H1 (cell line): ENCODE results near the gene GRM4.

ENCODE experiments used
- EZH2 ChIP-seq: fragments of 200-600 bp; sonication (generic); IDR thresholded peaks from 2 replicates; pipeline ENCODE4 v1.7.1; 2012; ENCODE audit warnings: low read depth, mild to moderate bottlenecking, moderate library complexity, low read length, inconsistent platforms; ENCODE audit not compliant: severe bottlenecking
- PHF8 ChIP-seq: fragments of 200-600 bp; sonication (generic); conservative IDR thresholded peaks from 2 replicates; pipeline ENCODE4 v1.7.1; 2012; ENCODE audit warnings: low read depth, mild to moderate bottlenecking, inconsistent platforms, low read length, moderate library complexity
- POLR2A ChIP-seq, 2 experiments: IDR thresholded peaks; 1 replicate in 1 of 2; 2 replicates in 1 of 2; pipeline ENCODE4 v1.6.1; 2011; ENCODE audit warnings: low read depth in 2 of 2, low read length in 2 of 2, mild to moderate bottlenecking in 2 of 2; ENCODE audit errors: control extremely low read depth in 1 of 2
- POU5F1 ChIP-seq: IDR thresholded peaks from 2 replicates; pipeline ENCODE4 v1.6.1; 2011; ENCODE audit warnings: low read depth, mild to moderate bottlenecking, low read length, moderate library complexity
- RAD21 ChIP-seq, 2 experiments: IDR thresholded peaks in 1 of 2; conservative IDR thresholded peaks in 1 of 2; 2 replicates each; pipeline ENCODE4 v1.6.1; 2011; ENCODE audit warnings: low read depth in 2 of 2, low read length in 2 of 2, improper control_type of control experiment in 1 of 2, inconsistent platforms in 1 of 2, mild to moderate bottlenecking in 1 of 2, moderate library complexity in 1 of 2
- RFX5 ChIP-seq: IDR thresholded peaks from 2 replicates; pipeline ENCODE4 v1.6.1; 2011; ENCODE audit warnings: low read depth, low read length, improper control_type of control experiment, borderline replicate concordance
- TF ChIP-seq, protein P1 (sequence below): IDR thresholded peaks from 2 replicates; pipeline ENCODE4 v1.6.1; 2012; ENCODE audit warnings: low read length, inconsistent platforms
- TF ChIP-seq, protein P2 (sequence below), 3 experiments: IDR thresholded peaks; 1 replicate in 2 of 3; 2 replicates in 1 of 3; pipeline versions ENCODE4 v1.5.1 to v1.6.1; 2011; ENCODE audit warnings: low read length in 3 of 3, mild to moderate bottlenecking in 3 of 3, inconsistent platforms in 2 of 3, low read depth in 1 of 3, moderate library complexity in 1 of 3; ENCODE audit not compliant: insufficient read depth in 1 of 3; ENCODE audit errors: control extremely low read depth in 1 of 3

DNA sequence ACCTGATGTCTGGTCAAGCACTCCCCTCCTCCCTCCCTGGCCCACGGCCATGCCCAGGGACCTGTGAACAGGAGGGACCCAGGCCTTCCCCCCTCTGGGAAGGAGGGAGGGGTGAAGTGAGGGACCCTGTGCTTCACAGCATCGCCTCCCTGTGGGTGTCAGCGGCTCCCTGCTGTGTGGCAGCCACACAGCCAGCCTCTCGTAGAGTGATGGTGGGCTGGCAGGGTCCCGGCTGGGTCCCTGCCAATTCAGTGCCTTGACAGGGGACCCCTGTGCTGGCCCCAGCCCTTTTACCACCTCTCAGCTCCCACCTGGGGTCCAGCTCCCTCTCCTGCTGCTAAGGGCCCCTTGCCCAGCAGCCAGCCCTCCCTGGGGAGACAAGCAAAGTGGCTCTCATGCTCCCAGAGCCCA is 31.3 kb upstream of the GRM4 start:
- no peak for TF ChIP-seq RFX5
- TF ChIP-seq RAD21 (IDR thresholded peaks at IDR 0.05 in 1 of 2, conservative IDR thresholded peaks at IDR 0.05 in 1 of 2; ENCODE audit: low read depth in 2 of 2, low read length in 2 of 2), result no peak
- TF ChIP-seq PHF8, result no peak
- TF ChIP-seq POLR2A (IDR thresholded peaks at IDR 0.05; ENCODE audit: control extremely low read depth in 1 of 2, low read depth in 2 of 2, low read length in 2 of 2), result no peak
- TF ChIP-seq POU5F1, result no peak
- TF ChIP-seq, protein P1, sequence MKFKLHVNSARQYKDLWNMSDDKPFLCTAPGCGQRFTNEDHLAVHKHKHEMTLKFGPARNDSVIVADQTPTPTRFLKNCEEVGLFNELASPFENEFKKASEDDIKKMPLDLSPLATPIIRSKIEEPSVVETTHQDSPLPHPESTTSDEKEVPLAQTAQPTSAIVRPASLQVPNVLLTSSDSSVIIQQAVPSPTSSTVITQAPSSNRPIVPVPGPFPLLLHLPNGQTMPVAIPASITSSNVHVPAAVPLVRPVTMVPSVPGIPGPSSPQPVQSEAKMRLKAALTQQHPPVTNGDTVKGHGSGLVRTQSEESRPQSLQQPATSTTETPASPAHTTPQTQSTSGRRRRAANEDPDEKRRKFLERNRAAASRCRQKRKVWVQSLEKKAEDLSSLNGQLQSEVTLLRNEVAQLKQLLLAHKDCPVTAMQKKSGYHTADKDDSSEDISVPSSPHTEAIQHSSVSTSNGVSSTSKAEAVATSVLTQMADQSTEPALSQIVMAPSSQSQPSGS, result no peak
- TF ChIP-seq, protein P2, sequence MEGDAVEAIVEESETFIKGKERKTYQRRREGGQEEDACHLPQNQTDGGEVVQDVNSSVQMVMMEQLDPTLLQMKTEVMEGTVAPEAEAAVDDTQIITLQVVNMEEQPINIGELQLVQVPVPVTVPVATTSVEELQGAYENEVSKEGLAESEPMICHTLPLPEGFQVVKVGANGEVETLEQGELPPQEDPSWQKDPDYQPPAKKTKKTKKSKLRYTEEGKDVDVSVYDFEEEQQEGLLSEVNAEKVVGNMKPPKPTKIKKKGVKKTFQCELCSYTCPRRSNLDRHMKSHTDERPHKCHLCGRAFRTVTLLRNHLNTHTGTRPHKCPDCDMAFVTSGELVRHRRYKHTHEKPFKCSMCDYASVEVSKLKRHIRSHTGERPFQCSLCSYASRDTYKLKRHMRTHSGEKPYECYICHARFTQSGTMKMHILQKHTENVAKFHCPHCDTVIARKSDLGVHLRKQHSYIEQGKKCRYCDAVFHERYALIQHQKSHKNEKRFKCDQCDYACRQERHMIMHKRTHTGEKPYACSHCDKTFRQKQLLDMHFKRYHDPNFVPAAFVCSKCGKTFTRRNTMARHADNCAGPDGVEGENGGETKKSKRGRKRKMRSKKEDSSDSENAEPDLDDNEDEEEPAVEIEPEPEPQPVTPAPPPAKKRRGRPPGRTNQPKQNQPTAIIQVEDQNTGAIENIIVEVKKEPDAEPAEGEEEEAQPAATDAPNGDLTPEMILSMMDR (IDR thresholded peaks at IDR 0.05; ENCODE audit: control extremely low read depth in 1 of 3, insufficient read depth in 1 of 3, low read depth in 1 of 3, low read length in 3 of 3), result no peak
- TF ChIP-seq EZH2, result no peak
